Measurements from ENCODE around the gene ARL16.

The ARL16 gene

GRCh38 chr17:81695801-81696200 is 12.2 kb upstream of the ARL16 start:
- H3K27me3 ChIP-seq (replicated peaks; ENCODE audit: insufficient read depth, low read length) = no peaks in the 10 kb centered on the region
- H3K27ac ChIP-seq (ENCODE audit: low read length) = no peak overlapping the region
- H2AFZ ChIP-seq (ENCODE audit: low read length) = no peak overlapping the region
- no peaks in the 10 kb centered on the region for H3F3A ChIP-seq (ENCODE audit: insufficient read depth, low read length)
- TF ChIP-seq CTCF (IDR thresholded peaks at IDR 0.05; ENCODE audit: low read length) = no peak
- no peak for TF ChIP-seq EZH2 (optimal IDR thresholded peaks at IDR 0.05; ENCODE audit: low read depth, low read length)
- TF ChIP-seq EZH2phosphoT487 (IDR thresholded peaks at IDR 0.05; ENCODE audit: low read length) = no peak
- peaks cover 36% of the 10 kb centered on the region for H3K79me2 ChIP-seq (ENCODE audit: low read length)
- no peak overlapping the region for H3K9ac ChIP-seq (ENCODE audit: low read length)
- H3K4me2 ChIP-seq (ENCODE audit: low read depth, low read length) = no peak overlapping the region
- H3K36me3 ChIP-seq (replicated peaks; ENCODE audit: insufficient read depth, low read length) = peaks cover 4% of the 10 kb centered on the region; the same call in 1 of the 2 replicates
- no peaks in the 10 kb centered on the region for H3K9me2 ChIP-seq (replicated peaks; ENCODE audit: insufficient read depth, low read length)
- H3K4me3 ChIP-seq (ENCODE audit: low read length) = no peak overlapping the region
- H3K4me1 ChIP-seq (ENCODE audit: low read length) = no peaks in the 10 kb centered on the region
- H3K9me3 ChIP-seq (replicated peaks; ENCODE audit: insufficient read depth, low read length) = no peaks in the 10 kb centered on the region
- H4K20me1 ChIP-seq (ENCODE audit: insufficient read depth, low read length) = no peaks in the 10 kb centered on the region
- no peak for DNase-seq

- Histone ChIP-seq H3K4me2 (ENCODE audit: low read depth, low read length) (no peak overlapping the region), H3K4me1 (ENCODE audit: low read length) (no peaks in the 10 kb centered on the region), H3K79me2 (ENCODE audit: low read length) (peaks cover 35% of the 10 kb centered on the region), H2AFZ (ENCODE audit: low read length) (no peak overlapping the region), H3F3A (ENCODE audit: insufficient read depth, low read length) (no peaks in the 10 kb centered on the region), H3K9ac (ENCODE audit: low read length) (no peak overlapping the region), H3K27me3 (replicated peaks; ENCODE audit: insufficient read depth, low read length) (no peaks in the 10 kb centered on the region), H3K9me3 (replicated peaks; ENCODE audit: insufficient read depth, low read length) (no peaks in the 10 kb centered on the region), H3K36me3 (replicated peaks; ENCODE audit: insufficient read depth, low read length) (peaks cover 4% of the 10 kb centered on the region; the same call in 1 of the 2 replicates), H3K27ac (ENCODE audit: low read length) (no peak overlapping the region), H4K20me1 (ENCODE audit: insufficient read depth, low read length) (no peaks in the 10 kb centered on the region), H3K9me2 (replicated peaks; ENCODE audit: insufficient read depth, low read length) (no peaks in the 10 kb centered on the region), H3K4me3 (ENCODE audit: low read length) (no peak overlapping the region)
- DNase-seq = no peak
- TF ChIP-seq EZH2 (optimal IDR thresholded peaks at IDR 0.05; ENCODE audit: low read depth, low read length) (no peak), EZH2phosphoT487 (IDR thresholded peaks at IDR 0.05; ENCODE audit: low read length) (no peak), CTCF (IDR thresholded peaks at IDR 0.05; ENCODE audit: low read length) (no peak)
Observed at GRCh38 chr17:81695211-81695610, 11.6 kb upstream of the ARL16 start.

- Histone ChIP-seq H3K9me3 (replicated peaks; ENCODE audit: insufficient read depth, low read length) (no peaks in the 10 kb centered on the region), H3K36me3 (replicated peaks; ENCODE audit: insufficient read depth, low read length) (peaks cover 4% of the 10 kb centered on the region; the same call in 1 of the 2 replicates), H3K27ac (ENCODE audit: low read length) (no peak overlapping the region), H3K9ac (ENCODE audit: low read length) (no peak overlapping the region), H3K4me2 (ENCODE audit: low read depth, low read length) (no peak overlapping the region), H3K4me3 (ENCODE audit: low read length) (no peak overlapping the region), H3K9me2 (replicated peaks; ENCODE audit: insufficient read depth, low read length) (no peaks in the 10 kb centered on the region), H3K79me2 (ENCODE audit: low read length) (peaks cover 38% of the 10 kb centered on the region), H3K27me3 (replicated peaks; ENCODE audit: insufficient read depth, low read length) (no peaks in the 10 kb centered on the region), H4K20me1 (ENCODE audit: insufficient read depth, low read length) (no peaks in the 10 kb centered on the region), H2AFZ (ENCODE audit: low read length) (no peak overlapping the region), H3F3A (ENCODE audit: insufficient read depth, low read length) (no peaks in the 10 kb centered on the region), H3K4me1 (ENCODE audit: low read length) (no peaks in the 10 kb centered on the region)
- no peak for TF ChIP-seq EZH2 (optimal IDR thresholded peaks at IDR 0.05; ENCODE audit: low read depth, low read length)
- no peak for TF ChIP-seq CTCF (IDR thresholded peaks at IDR 0.05; ENCODE audit: low read length)
- no peak for TF ChIP-seq EZH2phosphoT487 (IDR thresholded peaks at IDR 0.05; ENCODE audit: low read length)
- DNase-seq = no peak
Observed at GRCh38 chr17:81694810-81695209, 11.2 kb upstream of the ARL16 start.
